Measurements from ENCODE around the gene NECTIN1.

- TF ChIP-seq EZH2 (IDR thresholded peaks at IDR 0.05) (no peak), POLR2AphosphoS5 (IDR thresholded peaks at IDR 0.05; ENCODE audit: borderline replicate concordance, low read depth, low read length) (no peak), FOXP2 (optimal IDR thresholded peaks at IDR 0.05; ENCODE audit: control extremely low read depth, extremely low read length, insufficient read depth) (no peak)
Observed at GRCh38 chr11:119738059-119738439, 9.0 kb upstream of the NECTIN1 start.

Data from SK-N-MC (cell line).